Upper lobe of right lung (tissue), 1 donor: ENCODE data around the gene TRABD2A. TPM values are rescaled to one million over a fixed set of nuclear protein-coding genes. Genes with fewer than 3 reads are reported as not detected.

Experiments used
- ATAC-seq: fragments of 200-7000 bp; cut with Tn5 transposase; one replicate; pipeline ENCODE4 v1.9.1; 2020; ENCODE audit warnings: mild to moderate bottlenecking, moderate library complexity
- DNase-seq: peaks from one replicate; pipeline ENCODE4 v3.0.0-alpha.2; 2020
- H3K27ac ChIP-seq: fragments of 200-600 bp; one replicate; pipeline ENCODE4 v1.8.0; 2022
- H3K27me3 ChIP-seq: fragments of 200-600 bp; one replicate; pipeline ENCODE4 v1.8.0; 2022; ENCODE audit warnings: mild to moderate bottlenecking
- H3K36me3 ChIP-seq: fragments of 200-600 bp; one replicate; pipeline ENCODE4 v1.8.0; 2022
- H3K4me1 ChIP-seq: fragments of 200-600 bp; one replicate; pipeline ENCODE4 v1.8.0; 2022
- H3K4me3 ChIP-seq: fragments of 200-600 bp; one replicate; pipeline ENCODE4 v1.8.0; 2022; ENCODE audit warnings: mild to moderate bottlenecking
- H3K9me3 ChIP-seq: fragments of 200-600 bp; one replicate; pipeline ENCODE4 v1.8.0; 2022
- CTCF ChIP-seq: fragments of 200-600 bp; IDR thresholded peaks from one replicate; pipeline ENCODE4 v1.8.0; 2022; ENCODE audit warnings: antibody characterized with exemption
- intact Hi-C: fragments of 100-400 bp; cut with DNase I; formaldehyde crosslinking; loops from one replicate; pipeline ENCODE4 v1.11.0; 2022
- total RNA-seq: library from RNA; stranded (reverse); fragmentation: NEBNext Ultra II Directional; extraction: Animal tissue kit (Norgen Biotek cat#: 25700); gene quantifications from one replicate; pipeline ENCODE4 v1.2.1, GENCODE V29; 2021
- donor health status: DM: no; HTN: yes; CAD: no; lungs with severe emphysema.

TRABD2A gene
- total RNA-seq, 1 donor from 2014 or later, result 6.5 TPM

GRCh38 chr2:84894131-84894586 lies 13.3 kb upstream of the TRABD2A start:
- Histone ChIP-seq H3K27ac (no peak overlapping the region), H3K4me3 (no peak overlapping the region), H3K36me3 (no peaks in the 10 kb centered on the region), H3K4me1 (peaks cover 34% of the 10 kb centered on the region), H3K9me3 (no peaks in the 10 kb centered on the region), H3K27me3 (no peaks in the 10 kb centered on the region)
- no peak for DNase-seq
- no peak for TF ChIP-seq CTCF
- intact Hi-C loops, result no loop called here
- ATAC-seq, result no peak

GRCh38 chr2:84891355-84892010 lies 10.6 kb upstream of the TRABD2A start:
- Histone ChIP-seq H3K4me3 (no peak overlapping the region), H3K9me3 (no peaks in the 10 kb centered on the region), H3K36me3 (no peaks in the 10 kb centered on the region), H3K27ac (no peak overlapping the region), H3K4me1 (peaks cover 29% of the 10 kb centered on the region), H3K27me3 (no peaks in the 10 kb centered on the region)
- no peak for DNase-seq
- no peak for ATAC-seq
- no peak for TF ChIP-seq CTCF
- intact Hi-C loops, result no loop called here

GRCh38 chr2:84889332-84889731 lies 8.4 kb upstream of the TRABD2A start:
- H3K27me3 ChIP-seq, result no peaks in the 10 kb centered on the region
- TF ChIP-seq CTCF, result no peak
- no peaks in the 10 kb centered on the region for H3K9me3 ChIP-seq
- H3K4me3 ChIP-seq, result no peak overlapping the region
- ATAC-seq (no peak), DNase-seq (no peak)
- intact Hi-C loops, result no loop called here
- H3K4me1 ChIP-seq, result peaks cover 19% of the 10 kb centered on the region
- H3K36me3 ChIP-seq, result no peaks in the 10 kb centered on the region
- peak overlapping the region; percentile 77 for H3K27ac ChIP-seq

- Histone ChIP-seq H3K4me3 (peak overlapping the region; percentile 39), H3K27ac (peak overlapping the region; percentile 77), H3K27me3 (no peaks in the 10 kb centered on the region), H3K4me1 (peaks cover 13% of the 10 kb centered on the region), H3K9me3 (no peaks in the 10 kb centered on the region), H3K36me3 (no peaks in the 10 kb centered on the region)
- intact Hi-C loops, result no loop called here
- DNase-seq, result no peak
- peak; percentile 97 for ATAC-seq
- no peak for TF ChIP-seq CTCF
Observed at GRCh38 chr2:84888401-84889276, 7.8 kb upstream of the TRABD2A start.

GRCh38 chr2:84886791-84887190 lies 5.9 kb upstream of the TRABD2A start:
- intact Hi-C loops, result no loop called here
- Histone ChIP-seq H3K4me3 (no peak overlapping the region), H3K4me1 (peaks cover 19% of the 10 kb centered on the region), H3K36me3 (no peaks in the 10 kb centered on the region), H3K27ac (no peak overlapping the region), H3K9me3 (no peaks in the 10 kb centered on the region), H3K27me3 (no peaks in the 10 kb centered on the region)
- DNase-seq (no peak), ATAC-seq (no peak)
- TF ChIP-seq CTCF, result no peak
